Mesenteric fat pad (tissue), 1 donor: ENCODE data around the gene MEIS2. TPM values are rescaled to one million over a fixed set of nuclear protein-coding genes. Genes with fewer than 3 reads are reported as not detected.

ENCODE experiments used
- DNase-seq: peaks from one replicate; pipeline ENCODE4 v3.0.0-alpha.2; 2020; ENCODE audit warnings: low spot score
- total RNA-seq: library from RNA; stranded (reverse); fragmentation: NEBNext Ultra II Directional; extraction: Animal tissue kit (Norgen Biotek cat#: 25700); gene quantifications from one replicate; pipeline ENCODE4 v1.2.1, GENCODE V29; 2021
- donor health status: DM: yes; HTN: yes; CAD: no.

MEIS2 gene
- total RNA-seq, 1 donor from 2014 or later, result 21.5 TPM

GRCh38 chr15:36880224-36880912 is 220.0 kb downstream of the MEIS2 start:
- DNase-seq, result no peak

- no peak for DNase-seq
Measured at GRCh38 chr15:36879568-36880222, 220.7 kb downstream of the MEIS2 start.

GRCh38 chr15:36878684-36879262 is 221.6 kb downstream of the MEIS2 start:
- DNase-seq, result no peak

- no peak for DNase-seq
Measured at GRCh38 chr15:36877796-36878683, 222.3 kb downstream of the MEIS2 start.

- DNase-seq, result no peak
Measured at GRCh38 chr15:36877294-36877693, 223.1 kb downstream of the MEIS2 start.

GRCh38 chr15:36875740-36876334 is 224.5 kb downstream of the MEIS2 start:
- DNase-seq, result no peak

- DNase-seq, result no peak
Measured at GRCh38 chr15:36874930-36875329, 225.4 kb downstream of the MEIS2 start.

GRCh38 chr15:36867436-36867835 is 232.9 kb downstream of the MEIS2 start:
- DNase-seq, result no peak

- no peak for DNase-seq
Measured at GRCh38 chr15:36866896-36867295, 233.5 kb downstream of the MEIS2 start.

- no peak for DNase-seq
Measured at GRCh38 chr15:36863570-36863969, 236.8 kb downstream of the MEIS2 start.

GRCh38 chr15:36860792-36861191 is 239.6 kb downstream of the MEIS2 start:
- no peak for DNase-seq

GRCh38 chr15:36858423-36858822 is 241.9 kb downstream of the MEIS2 start:
- no peak for DNase-seq

GRCh38 chr15:36856339-36856973 is 243.9 kb downstream of the MEIS2 start:
- DNase-seq, result no peak

GRCh38 chr15:36850864-36851263 is 249.5 kb downstream of the MEIS2 start:
- DNase-seq, result no peak

GRCh38 chr15:36845270-36845669 is 255.1 kb downstream of the MEIS2 start:
- DNase-seq, result no peak

GRCh38 chr15:36844534-36844998 is 255.8 kb downstream of the MEIS2 start:
- no peak for DNase-seq

GRCh38 chr15:36843822-36844221 is 256.5 kb downstream of the MEIS2 start:
- no peak for DNase-seq

GRCh38 chr15:36841193-36841592 is 259.2 kb downstream of the MEIS2 start:
- DNase-seq, result no peak
